Measurements from ENCODE around the gene CLCNKB. TPM values are rescaled to one million over a fixed set of nuclear protein-coding genes. Genes with fewer than 3 reads are reported as not detected.

The CLCNKB gene
- total RNA-seq, 4 donors from 2014 or later: 0.38 to 2.2 (median 1.6) TPM; not detected in 1

GRCh38 chr1:16101623-16102022 lies 58.0 kb downstream of the CLCNKB start:
- DNase-seq (ENCODE audit: low spot score): no peak
- no peak for ATAC-seq (ENCODE audit: low FRiP score)
- TF ChIP-seq, protein P1, sequence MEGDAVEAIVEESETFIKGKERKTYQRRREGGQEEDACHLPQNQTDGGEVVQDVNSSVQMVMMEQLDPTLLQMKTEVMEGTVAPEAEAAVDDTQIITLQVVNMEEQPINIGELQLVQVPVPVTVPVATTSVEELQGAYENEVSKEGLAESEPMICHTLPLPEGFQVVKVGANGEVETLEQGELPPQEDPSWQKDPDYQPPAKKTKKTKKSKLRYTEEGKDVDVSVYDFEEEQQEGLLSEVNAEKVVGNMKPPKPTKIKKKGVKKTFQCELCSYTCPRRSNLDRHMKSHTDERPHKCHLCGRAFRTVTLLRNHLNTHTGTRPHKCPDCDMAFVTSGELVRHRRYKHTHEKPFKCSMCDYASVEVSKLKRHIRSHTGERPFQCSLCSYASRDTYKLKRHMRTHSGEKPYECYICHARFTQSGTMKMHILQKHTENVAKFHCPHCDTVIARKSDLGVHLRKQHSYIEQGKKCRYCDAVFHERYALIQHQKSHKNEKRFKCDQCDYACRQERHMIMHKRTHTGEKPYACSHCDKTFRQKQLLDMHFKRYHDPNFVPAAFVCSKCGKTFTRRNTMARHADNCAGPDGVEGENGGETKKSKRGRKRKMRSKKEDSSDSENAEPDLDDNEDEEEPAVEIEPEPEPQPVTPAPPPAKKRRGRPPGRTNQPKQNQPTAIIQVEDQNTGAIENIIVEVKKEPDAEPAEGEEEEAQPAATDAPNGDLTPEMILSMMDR (IDR thresholded peaks at IDR 0.05): no peak

Other genes starting within 250 kb of the CLCNKB start
- gene UQCRHL, start 236.1 kb upstream of the CLCNKB start, total RNA-seq: 1 to 10 TPM in 2 of 4 donors, under 1 TPM in 2; 0.63 to 1.9 (median 0.95) TPM
- 10 to 100 TPM; 33.4 to 64.0 (median 51.5) TPM for gene SPEN, start 196.1 kb upstream of the CLCNKB start, total RNA-seq
- 10 to 100 TPM; 20.7 to 53.6 (median 27.8) TPM for gene ZBTB17, start 67.7 kb upstream of the CLCNKB start, total RNA-seq
- not detected for gene SRARP, start 39.5 kb upstream of the CLCNKB start, total RNA-seq
- gene HSPB7, start 25.7 kb upstream of the CLCNKB start, total RNA-seq: 100 to 1,000 TPM in 3 of 4 donors, 10 to 100 TPM in 1; 65.7 to 157 (median 128) TPM
- 1 to 10 TPM in 2 of 4 donors, under 1 TPM in 2; 0.37 to 2.4 (median 1.0) TPM for gene CLCNKA, start 21.7 kb upstream of the CLCNKB start, total RNA-seq
- not detected for gene FAM131C, start 29.9 kb downstream of the CLCNKB start, total RNA-seq
- gene EPHA2, start 112.3 kb downstream of the CLCNKB start, total RNA-seq: 10 to 100 TPM; 15.3 to 41.8 (median 28.6) TPM
- 10 to 100 TPM in 1 of 4 donors, 1 to 10 TPM in 3; 2.6 to 10.6 (median 3.9) TPM for gene ARHGEF19, start 168.9 kb downstream of the CLCNKB start, total RNA-seq
- 10 to 100 TPM in 1 of 4 donors, 1 to 10 TPM in 3; 2.0 to 13.3 (median 4.7) TPM for gene CPLANE2, start 193.4 kb downstream of the CLCNKB start, total RNA-seq

Data from omental fat pad (tissue), 4 donors.